Neural progenitor cell (in vitro differentiated cells): ENCODE data around the gene CHIT1. TPM values are rescaled to one million over a fixed set of nuclear protein-coding genes. Genes with fewer than 3 reads are reported as not detected.

Experiments
- DNase-seq: peaks from one replicate; pipeline ENCODE4 v3.0.0-alpha.2; 2016; ENCODE audit warnings: low spot score
- H2AFZ ChIP-seq: fragments of 200-600 bp; sonication (generic); replicated peaks from 2 replicates; pipeline ENCODE4 v1.6.1; 2016; ENCODE audit warnings: antibody characterized with exemption
- H3F3A ChIP-seq: fragments of 200-600 bp; sonication (generic); 2 replicates; pipeline ENCODE4 v1.6.1; 2016; ENCODE audit warnings: antibody characterized with exemption, low read depth
- H3K27ac ChIP-seq: fragments of 200-600 bp; sonication (generic); 2 replicates; pipeline ENCODE4 v1.5.1; 2016; ENCODE audit warnings: mild to moderate bottlenecking
- H3K27me3 ChIP-seq: fragments of 200-600 bp; sonication (generic); 2 replicates; pipeline ENCODE4 v1.6.1; 2016; ENCODE audit warnings: mild to moderate bottlenecking, moderate library complexity
- H3K36me3 ChIP-seq: fragments of 200-600 bp; sonication (generic); 2 replicates; pipeline ENCODE4 v1.5.1; 2016
- H3K4me1 ChIP-seq: fragments of 200-600 bp; sonication (generic); 2 replicates; pipeline ENCODE4 v1.6.1; 2016; ENCODE audit warnings: mixed run types
- H3K4me2 ChIP-seq: fragments of 200-600 bp; sonication (generic); 2 replicates; pipeline ENCODE4 v1.6.1; 2016
- H3K4me3 ChIP-seq: fragments of 200-600 bp; sonication (generic); 2 replicates; pipeline ENCODE4 v1.5.1; 2016
- H3K79me2 ChIP-seq: fragments of 200-600 bp; sonication (generic); 2 replicates; pipeline ENCODE4 v1.6.1; 2016; ENCODE audit warnings: low read depth
- H3K9ac ChIP-seq: fragments of 200-600 bp; sonication (generic); 2 replicates; pipeline ENCODE4 v1.6.1; 2016
- H3K9me3 ChIP-seq: fragments of 200-600 bp; sonication (generic); 2 replicates; pipeline ENCODE4 v1.5.1; 2016; ENCODE audit warnings: low read depth
- H4K20me1 ChIP-seq: fragments of 200-600 bp; sonication (generic); 2 replicates; pipeline ENCODE4 v1.6.1; 2016; ENCODE audit warnings: low read depth
- H3K27ac Mint-ChIP-seq: 3 replicates; pipeline ENCODE4 v1.8.0; 2021; ENCODE audit warnings: mixed read lengths
- H3K27me3 Mint-ChIP-seq: 2 replicates; pipeline ENCODE4 v1.8.0; 2022; ENCODE audit warnings: low read depth, mild to moderate bottlenecking, inconsistent platforms, moderate library complexity, mixed read lengths; ENCODE audit not compliant: insufficient read depth
- H3K36me3 Mint-ChIP-seq: 3 replicates; pipeline ENCODE4 v1.8.0; 2021; ENCODE audit warnings: mixed read lengths
- H3K4me1 Mint-ChIP-seq: 3 replicates; pipeline ENCODE4 v1.8.0; 2021; ENCODE audit warnings: mixed read lengths
- H3K4me3 Mint-ChIP-seq: 3 replicates; pipeline ENCODE4 v1.8.0; 2021; ENCODE audit warnings: mild to moderate bottlenecking, moderate library complexity, mixed read lengths
- H3K9me3 Mint-ChIP-seq: 3 replicates; pipeline ENCODE4 v1.8.0; 2020; ENCODE audit warnings: mixed read lengths
- EZH2 ChIP-seq: fragments of 200-600 bp; sonication (generic); IDR thresholded peaks from 2 replicates; pipeline ENCODE4 v1.6.1; 2017; ENCODE audit warnings: antibody characterized with exemption, mild to moderate bottlenecking, moderate library complexity
- total RNA-seq: library from RNA; depleted of rRNA; stranded (reverse); fragments of >200 nt; gene quantifications from 2 replicates; pipeline ENCODE4 v1.2.3, GENCODE V29; 2015; ENCODE audit warnings: low replicate concordance
- TF ChIP-seq, protein P1 (sequence below): fragments of 200-600 bp; sonication (generic); IDR thresholded peaks from 2 replicates; pipeline ENCODE4 v1.5.1; 2017; ENCODE audit warnings: antibody characterized with exemption, mild to moderate bottlenecking

CHIT1 gene
- total RNA-seq, 1 donor from 2014 or later = 0.11 TPM

DNA sequence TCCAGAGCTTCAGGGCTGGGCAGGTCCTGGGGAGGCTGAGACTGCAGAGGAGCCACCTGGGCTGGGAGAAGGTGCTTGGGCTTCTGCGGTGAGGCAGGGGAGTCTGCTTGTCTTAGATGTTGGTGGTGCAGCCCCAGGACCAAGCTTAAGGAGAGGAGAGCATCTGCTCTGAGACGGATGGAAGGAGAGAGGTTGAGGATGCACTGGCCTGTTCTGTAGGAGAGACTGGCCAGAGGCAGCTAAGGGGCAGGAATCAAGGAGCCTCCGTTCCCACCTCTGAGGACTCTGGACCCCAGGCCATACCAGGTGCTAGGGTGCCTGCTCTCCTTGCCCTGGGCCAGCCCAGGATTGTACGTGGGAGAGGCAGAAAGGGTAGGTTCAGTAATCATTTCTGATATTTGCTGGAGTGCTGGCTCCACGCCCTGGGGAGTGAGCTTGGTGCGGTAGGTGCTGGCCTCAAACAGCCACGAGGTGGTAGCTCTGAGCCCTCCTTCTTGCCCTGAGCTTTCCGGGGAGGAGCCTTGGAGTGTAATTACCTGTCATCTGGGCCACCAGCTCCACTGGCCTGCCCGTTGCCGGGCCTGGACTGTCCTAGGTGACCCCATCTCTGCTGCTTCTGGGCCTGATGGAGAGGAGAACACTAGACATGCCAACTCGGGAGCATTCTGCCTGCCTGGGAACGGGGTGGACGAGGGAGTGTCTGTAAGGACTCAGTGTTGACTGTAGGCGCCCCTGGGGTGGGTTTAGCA is 63.1 kb downstream of the CHIT1 start:
- H3K4me1 ChIP-seq = no peaks in the 10 kb centered on the region
- no peak overlapping the region for H3K4me3 Mint-ChIP-seq
- no peaks in the 10 kb centered on the region for H3F3A ChIP-seq
- H3K27me3 Mint-ChIP-seq = peaks cover 12% of the 10 kb centered on the region
- H3K27me3 ChIP-seq = no peaks in the 10 kb centered on the region
- H3K9me3 ChIP-seq = no peaks in the 10 kb centered on the region
- TF ChIP-seq EZH2 = no peak
- TF ChIP-seq, protein P1, sequence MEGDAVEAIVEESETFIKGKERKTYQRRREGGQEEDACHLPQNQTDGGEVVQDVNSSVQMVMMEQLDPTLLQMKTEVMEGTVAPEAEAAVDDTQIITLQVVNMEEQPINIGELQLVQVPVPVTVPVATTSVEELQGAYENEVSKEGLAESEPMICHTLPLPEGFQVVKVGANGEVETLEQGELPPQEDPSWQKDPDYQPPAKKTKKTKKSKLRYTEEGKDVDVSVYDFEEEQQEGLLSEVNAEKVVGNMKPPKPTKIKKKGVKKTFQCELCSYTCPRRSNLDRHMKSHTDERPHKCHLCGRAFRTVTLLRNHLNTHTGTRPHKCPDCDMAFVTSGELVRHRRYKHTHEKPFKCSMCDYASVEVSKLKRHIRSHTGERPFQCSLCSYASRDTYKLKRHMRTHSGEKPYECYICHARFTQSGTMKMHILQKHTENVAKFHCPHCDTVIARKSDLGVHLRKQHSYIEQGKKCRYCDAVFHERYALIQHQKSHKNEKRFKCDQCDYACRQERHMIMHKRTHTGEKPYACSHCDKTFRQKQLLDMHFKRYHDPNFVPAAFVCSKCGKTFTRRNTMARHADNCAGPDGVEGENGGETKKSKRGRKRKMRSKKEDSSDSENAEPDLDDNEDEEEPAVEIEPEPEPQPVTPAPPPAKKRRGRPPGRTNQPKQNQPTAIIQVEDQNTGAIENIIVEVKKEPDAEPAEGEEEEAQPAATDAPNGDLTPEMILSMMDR = peak; percentile 26
- H3K4me1 Mint-ChIP-seq = peaks cover 23% of the 10 kb centered on the region
- no peak overlapping the region for H2AFZ ChIP-seq
- H3K36me3 ChIP-seq = no peaks in the 10 kb centered on the region
- DNase-seq = no peak
- no peak overlapping the region for H3K9ac ChIP-seq
- no peak overlapping the region for H3K4me3 ChIP-seq
- H3K4me2 ChIP-seq = no peak overlapping the region
- no peaks in the 10 kb centered on the region for H3K79me2 ChIP-seq
- H3K9me3 Mint-ChIP-seq = peaks cover 3% of the 10 kb centered on the region
- H3K27ac Mint-ChIP-seq = peak overlapping the region; percentile 77
- no peak overlapping the region for H3K27ac ChIP-seq
- peaks cover 11% of the 10 kb centered on the region for H3K36me3 Mint-ChIP-seq
- no peaks in the 10 kb centered on the region for H4K20me1 ChIP-seq

Other genes with a start within 250 kb of the CHIT1 start
- 92.4 and 111 TPM in 2 replicates for gene TMEM183A, start 222.3 kb downstream of the CHIT1 start, total RNA-seq
- 21.5 and 23.5 TPM in 2 replicates for gene PPFIA4, start 203.2 kb downstream of the CHIT1 start, total RNA-seq
- gene MYOG, start 143.7 kb downstream of the CHIT1 start, total RNA-seq = not detected in 2 replicates
- 1.1 and 3.2 TPM in 2 replicates for gene ADORA1, start 101.9 kb downstream of the CHIT1 start, total RNA-seq
- gene MYBPH, start 53.8 kb downstream of the CHIT1 start, total RNA-seq = not detected in 2 replicates
- 0.95 and 1.7 TPM in 2 replicates for gene CHI3L1, start 43.0 kb downstream of the CHIT1 start, total RNA-seq
- 26.5 and 47.6 TPM in 2 replicates for gene BTG2, start 75.8 kb upstream of the CHIT1 start, total RNA-seq
- gene FMOD, start 121.4 kb upstream of the CHIT1 start, total RNA-seq = 0.19 TPM in 1 of 2 replicates, not detected in the other
- gene PRELP, start 246.1 kb upstream of the CHIT1 start, total RNA-seq = 0.26 and 0.34 TPM in 2 replicates